Measurements from ENCODE around the gene PLCB1.
A peak's percentile ranks its signal among the peaks of the same experiment; 100 is the strongest.

Gene PLCB1

GRCh38 chr20:8670207-8670892, 538.3 kb downstream of the PLCB1 start:
- DNase-seq (peak; percentile 26), ATAC-seq (ENCODE audit: insufficient read depth, low read depth) (peak; percentile 88)
- no peak for TF ChIP-seq EZH2 (IDR thresholded peaks at IDR 0.05; ENCODE audit: borderline replicate concordance, low read depth, low read length, severe bottlenecking)
- peaks cover 40% of the 10 kb centered on the region for H3K36me3 ChIP-seq (ENCODE audit: insufficient read depth, low read length)
- no peaks in the 10 kb centered on the region for H3K27me3 ChIP-seq (ENCODE audit: insufficient read depth, low read length, poor library complexity)
- H3K4me1 ChIP-seq (ENCODE audit: insufficient read depth, low read length) = peaks cover 20% of the 10 kb centered on the region
- no peaks in the 10 kb centered on the region for H3K9me3 ChIP-seq (ENCODE audit: insufficient read depth, low read length, severe bottlenecking)
- no peak overlapping the region for H3K27ac ChIP-seq (ENCODE audit: low read length)
- H3K4me2 ChIP-seq (ENCODE audit: insufficient read depth, low read length) = no peak overlapping the region
- H3K4me3 ChIP-seq (ENCODE audit: low read depth in 1 of 2, low read length in 2 of 2) = no peak overlapping the region
- no peak overlapping the region for H2AFZ ChIP-seq (ENCODE audit: low read depth, low read length)
- H4K20me1 ChIP-seq (ENCODE audit: insufficient read depth, low read length) = 0 out of 2 replicates have a peak, but pooled peaks cover 3% of the 10 kb centered on the region
- no peak overlapping the region for H3K9ac ChIP-seq (ENCODE audit: low read depth, low read length)
- H3K79me2 ChIP-seq (ENCODE audit: insufficient read depth, low read length) = no peaks in the 10 kb centered on the region

- Histone ChIP-seq H3K9ac (ENCODE audit: low read depth, low read length) (no peak overlapping the region), H4K20me1 (ENCODE audit: insufficient read depth, low read length) (0 out of 2 replicates have a peak, but pooled peaks cover 3% of the 10 kb centered on the region), H3K79me2 (ENCODE audit: insufficient read depth, low read length) (no peaks in the 10 kb centered on the region), H3K9me3 (ENCODE audit: insufficient read depth, low read length, severe bottlenecking) (no peaks in the 10 kb centered on the region), H3K36me3 (ENCODE audit: insufficient read depth, low read length) (peaks cover 41% of the 10 kb centered on the region), H3K27me3 (ENCODE audit: insufficient read depth, low read length, poor library complexity) (no peaks in the 10 kb centered on the region), H3K4me3 (ENCODE audit: low read depth in 1 of 2, low read length in 2 of 2) (no peak overlapping the region), H3K4me1 (ENCODE audit: insufficient read depth, low read length) (peaks cover 20% of the 10 kb centered on the region), H3K27ac (ENCODE audit: low read length) (no peak overlapping the region), H3K4me2 (ENCODE audit: insufficient read depth, low read length) (no peak overlapping the region), H2AFZ (ENCODE audit: low read depth, low read length) (no peak overlapping the region)
- DNase-seq (no peak), ATAC-seq (ENCODE audit: insufficient read depth, low read depth) (no peak)
- TF ChIP-seq CTCF (IDR thresholded peaks at IDR 0.05; ENCODE audit: borderline replicate concordance, extremely low read depth, low read length, poor library complexity, severe bottlenecking) (no peak), EZH2 (IDR thresholded peaks at IDR 0.05; ENCODE audit: borderline replicate concordance, low read depth, low read length, severe bottlenecking) (no peak)
These were observed 538.8 kb downstream of the PLCB1 start for GRCh38 chr20:8670893-8671215.

DNA sequence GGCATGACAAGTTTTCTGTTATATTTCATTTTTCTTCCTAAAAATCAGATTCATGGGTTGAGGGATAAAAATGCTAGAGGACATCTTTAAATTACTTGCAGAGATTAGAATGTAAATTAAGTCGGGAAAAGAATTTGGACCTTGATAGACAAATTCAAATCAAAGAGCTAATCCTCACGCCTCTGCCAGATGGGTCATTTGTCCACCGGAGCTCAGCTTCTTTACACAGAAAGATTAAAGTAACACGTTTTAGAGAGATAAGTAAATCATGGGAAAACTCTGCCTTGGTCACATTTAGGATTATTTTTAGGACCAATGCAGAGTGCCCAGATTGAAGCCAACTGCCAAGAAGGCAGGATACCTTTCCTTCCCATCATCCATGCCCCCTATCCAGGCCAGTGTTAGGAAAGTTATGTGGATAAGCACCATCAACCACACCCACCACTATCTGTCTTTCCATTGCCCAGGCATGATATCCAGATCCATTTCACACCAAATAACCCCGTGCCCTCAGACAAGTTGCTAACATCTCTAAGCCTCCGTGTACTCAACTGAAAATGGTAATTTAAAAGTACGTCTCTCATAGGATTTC, 539.4 kb downstream of the PLCB1 start:
- peaks cover 36% of the 10 kb centered on the region for H3K36me3 ChIP-seq (ENCODE audit: insufficient read depth, low read length)
- no peaks in the 10 kb centered on the region for H3K9me3 ChIP-seq (ENCODE audit: insufficient read depth, low read length, severe bottlenecking)
- no peak overlapping the region for H3K4me3 ChIP-seq (ENCODE audit: low read depth in 1 of 2, low read length in 2 of 2)
- DNase-seq (no peak), ATAC-seq (ENCODE audit: insufficient read depth, low read depth) (no peak)
- H2AFZ ChIP-seq (ENCODE audit: low read depth, low read length) = no peak overlapping the region
- H3K9ac ChIP-seq (ENCODE audit: low read depth, low read length) = no peak overlapping the region
- TF ChIP-seq CTCF (IDR thresholded peaks at IDR 0.05; ENCODE audit: borderline replicate concordance, extremely low read depth, low read length, poor library complexity, severe bottlenecking) = no peak
- TF ChIP-seq EZH2 (IDR thresholded peaks at IDR 0.05; ENCODE audit: borderline replicate concordance, low read depth, low read length, severe bottlenecking) = no peak
- 0 out of 2 replicates have a peak, but pooled peaks cover 3% of the 10 kb centered on the region for H4K20me1 ChIP-seq (ENCODE audit: insufficient read depth, low read length)
- no peaks in the 10 kb centered on the region for H3K27me3 ChIP-seq (ENCODE audit: insufficient read depth, low read length, poor library complexity)
- H3K27ac ChIP-seq (ENCODE audit: low read length) = no peak overlapping the region
- no peak overlapping the region for H3K4me2 ChIP-seq (ENCODE audit: insufficient read depth, low read length)
- H3K4me1 ChIP-seq (ENCODE audit: insufficient read depth, low read length) = peaks cover 20% of the 10 kb centered on the region
- H3K79me2 ChIP-seq (ENCODE audit: insufficient read depth, low read length) = no peaks in the 10 kb centered on the region

DNA sequence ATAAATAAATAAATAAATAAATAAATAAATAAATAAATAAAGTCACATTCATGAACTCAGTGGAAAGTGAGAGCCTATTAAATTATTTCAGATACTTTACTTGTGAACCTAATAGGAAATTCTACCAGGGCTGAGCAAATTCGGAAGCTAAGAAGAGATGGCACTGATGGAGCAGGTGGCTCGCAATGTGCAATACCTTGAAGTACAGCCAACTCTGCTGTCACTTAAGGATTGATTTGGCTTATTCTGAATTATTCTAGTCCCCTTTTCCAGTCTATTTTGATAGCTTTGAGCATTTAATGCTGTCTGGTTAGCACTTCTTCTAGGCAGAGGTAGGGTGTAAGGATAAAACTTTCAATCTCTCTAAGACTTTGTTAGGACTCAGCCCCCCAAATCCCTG, 541.0 kb downstream of the PLCB1 start:
- Histone ChIP-seq H3K9ac (ENCODE audit: low read depth, low read length) (no peak overlapping the region), H3K27me3 (ENCODE audit: insufficient read depth, low read length, poor library complexity) (no peaks in the 10 kb centered on the region), H3K27ac (ENCODE audit: low read length) (no peak overlapping the region), H3K4me2 (ENCODE audit: insufficient read depth, low read length) (no peak overlapping the region), H2AFZ (ENCODE audit: low read depth, low read length) (no peak overlapping the region), H3K36me3 (ENCODE audit: insufficient read depth, low read length) (peaks cover 31% of the 10 kb centered on the region), H3K4me1 (ENCODE audit: insufficient read depth, low read length) (peaks cover 20% of the 10 kb centered on the region), H3K9me3 (ENCODE audit: insufficient read depth, low read length, severe bottlenecking) (no peaks in the 10 kb centered on the region), H3K4me3 (ENCODE audit: low read depth in 1 of 2, low read length in 2 of 2) (no peak overlapping the region), H4K20me1 (ENCODE audit: insufficient read depth, low read length) (no peaks in the 10 kb centered on the region), H3K79me2 (ENCODE audit: insufficient read depth, low read length) (no peaks in the 10 kb centered on the region)
- ATAC-seq (ENCODE audit: insufficient read depth, low read depth) = no peak
- TF ChIP-seq EZH2 (IDR thresholded peaks at IDR 0.05; ENCODE audit: borderline replicate concordance, low read depth, low read length, severe bottlenecking) (no peak), CTCF (IDR thresholded peaks at IDR 0.05; ENCODE audit: borderline replicate concordance, extremely low read depth, low read length, poor library complexity, severe bottlenecking) (no peak)
- DNase-seq = no peak
